GM12875 (cell line): ENCODE results near the gene HS3ST3B1.

Experiments used
- H3K4me3 ChIP-seq: one replicate; pipeline ENCODE4 v1.5.1; 2011; ENCODE audit warnings: low read depth, low read length, control low read depth
- TF ChIP-seq, protein P1 (sequence below): IDR thresholded peaks from 2 replicates; pipeline ENCODE4 v1.5.1; 2011; ENCODE audit warnings: low read depth, mild to moderate bottlenecking, control low read depth, inconsistent platforms, low read length, moderate library complexity, borderline replicate concordance; ENCODE audit not compliant: insufficient read depth

HS3ST3B1 gene

DNA sequence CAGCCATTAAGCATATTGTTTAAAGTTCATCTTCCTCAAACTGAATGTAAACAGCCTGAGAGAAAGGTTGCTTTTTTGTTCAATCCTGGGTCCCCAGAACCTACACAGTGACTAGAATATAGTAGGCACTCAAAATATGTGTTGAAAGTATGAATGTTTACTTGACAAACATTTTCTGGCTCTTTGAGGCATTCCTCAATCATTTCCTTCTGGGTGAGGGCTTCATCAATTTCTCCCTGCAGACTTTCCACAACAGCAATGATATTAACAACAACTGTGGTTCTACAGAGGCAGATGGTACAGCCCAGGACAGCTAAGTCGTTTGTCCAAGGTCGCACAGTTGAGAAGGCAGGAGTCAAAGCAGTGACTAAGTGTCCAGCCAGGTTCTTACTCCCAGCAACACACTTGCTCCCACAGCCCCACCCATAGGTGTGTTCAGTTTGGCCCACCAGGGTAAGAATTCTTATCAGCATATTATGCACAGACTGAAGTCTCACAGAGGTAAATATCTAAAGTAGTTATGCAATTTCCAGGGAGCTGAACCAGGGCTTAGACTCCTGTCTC lies 61.1 kb downstream of the HS3ST3B1 start:
- no peak overlapping the region for H3K4me3 ChIP-seq
- TF ChIP-seq, protein P1, sequence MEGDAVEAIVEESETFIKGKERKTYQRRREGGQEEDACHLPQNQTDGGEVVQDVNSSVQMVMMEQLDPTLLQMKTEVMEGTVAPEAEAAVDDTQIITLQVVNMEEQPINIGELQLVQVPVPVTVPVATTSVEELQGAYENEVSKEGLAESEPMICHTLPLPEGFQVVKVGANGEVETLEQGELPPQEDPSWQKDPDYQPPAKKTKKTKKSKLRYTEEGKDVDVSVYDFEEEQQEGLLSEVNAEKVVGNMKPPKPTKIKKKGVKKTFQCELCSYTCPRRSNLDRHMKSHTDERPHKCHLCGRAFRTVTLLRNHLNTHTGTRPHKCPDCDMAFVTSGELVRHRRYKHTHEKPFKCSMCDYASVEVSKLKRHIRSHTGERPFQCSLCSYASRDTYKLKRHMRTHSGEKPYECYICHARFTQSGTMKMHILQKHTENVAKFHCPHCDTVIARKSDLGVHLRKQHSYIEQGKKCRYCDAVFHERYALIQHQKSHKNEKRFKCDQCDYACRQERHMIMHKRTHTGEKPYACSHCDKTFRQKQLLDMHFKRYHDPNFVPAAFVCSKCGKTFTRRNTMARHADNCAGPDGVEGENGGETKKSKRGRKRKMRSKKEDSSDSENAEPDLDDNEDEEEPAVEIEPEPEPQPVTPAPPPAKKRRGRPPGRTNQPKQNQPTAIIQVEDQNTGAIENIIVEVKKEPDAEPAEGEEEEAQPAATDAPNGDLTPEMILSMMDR: no peak

DNA sequence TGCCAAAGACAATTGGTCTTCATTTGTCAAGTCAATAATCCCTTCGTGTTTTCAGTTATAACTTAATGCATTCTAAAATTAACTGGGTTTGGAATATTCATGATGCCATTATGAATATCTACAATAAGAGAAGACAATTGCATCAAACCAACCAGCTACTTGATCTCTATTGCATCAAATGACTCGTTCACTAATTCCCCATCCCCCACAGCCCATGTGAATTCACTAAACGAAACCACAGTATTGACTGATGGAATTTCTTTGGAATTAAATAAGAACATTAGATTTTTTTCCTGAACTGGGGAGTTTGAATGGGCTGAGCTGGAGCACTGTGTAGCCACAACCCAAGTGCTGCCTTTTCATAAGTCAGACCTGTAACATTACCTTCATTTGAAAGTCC lies 65.3 kb downstream of the HS3ST3B1 start:
- H3K4me3 ChIP-seq: no peak overlapping the region
- TF ChIP-seq, protein P1: no peak

DNA sequence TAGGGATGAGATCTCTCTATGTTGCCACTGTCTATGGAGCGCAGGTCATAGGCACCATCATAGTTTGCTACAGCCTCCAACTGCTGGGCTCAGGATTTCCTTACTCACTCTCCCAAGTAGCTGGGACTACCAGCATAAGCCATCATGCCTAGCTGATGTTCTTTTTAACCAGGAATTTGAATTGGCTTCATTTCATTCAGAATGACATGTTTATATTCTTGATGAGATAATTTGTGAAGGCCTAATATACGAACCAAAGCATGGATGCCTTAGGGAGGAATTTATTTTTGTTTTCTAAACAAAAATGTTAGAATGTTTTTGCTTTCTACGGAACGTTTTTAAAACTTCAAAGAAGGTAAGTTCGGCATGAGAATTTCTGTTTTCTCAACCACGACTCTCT lies 71.6 kb downstream of the HS3ST3B1 start:
- TF ChIP-seq, protein P1: no peak

DNA sequence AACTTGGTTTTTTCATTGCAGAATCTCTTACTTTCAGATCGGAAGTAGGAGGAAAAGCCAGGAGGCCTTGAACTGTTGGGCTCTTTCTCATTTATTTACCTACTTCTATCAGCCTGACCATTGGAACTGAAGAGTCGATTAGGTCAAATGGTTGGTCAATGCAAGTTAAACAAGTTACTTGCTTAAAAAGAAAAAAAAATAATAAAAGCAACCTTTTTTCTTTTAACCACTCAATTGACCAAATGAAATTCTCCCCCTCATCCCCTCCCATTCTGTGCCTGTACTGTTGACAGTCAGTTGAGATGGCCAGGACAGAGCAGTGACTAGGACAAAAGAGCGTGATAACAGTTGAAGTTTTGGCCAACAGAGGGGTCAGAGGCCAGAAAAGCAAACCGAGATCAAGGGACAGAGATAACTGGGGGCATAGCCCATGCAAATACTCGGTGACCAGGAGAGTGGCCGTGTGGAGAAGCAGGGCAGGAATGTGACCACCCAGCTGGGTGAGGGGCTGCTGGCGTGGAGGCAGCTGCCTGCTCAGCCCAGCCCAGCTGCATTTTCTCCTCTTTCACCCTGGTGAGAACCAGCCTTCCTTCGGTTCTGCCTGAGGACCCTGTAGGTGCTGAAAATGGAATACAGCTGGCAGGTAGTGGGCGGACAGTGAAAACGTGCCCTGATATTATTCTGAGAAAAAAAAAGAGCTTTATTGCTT lies 72.2 kb downstream of the HS3ST3B1 start:
- TF ChIP-seq, protein P1: no peak

More for the DNA sequence above, 71.6 kb downstream of the HS3ST3B1 start:
- no peak overlapping the region for H3K4me3 ChIP-seq

DNA sequence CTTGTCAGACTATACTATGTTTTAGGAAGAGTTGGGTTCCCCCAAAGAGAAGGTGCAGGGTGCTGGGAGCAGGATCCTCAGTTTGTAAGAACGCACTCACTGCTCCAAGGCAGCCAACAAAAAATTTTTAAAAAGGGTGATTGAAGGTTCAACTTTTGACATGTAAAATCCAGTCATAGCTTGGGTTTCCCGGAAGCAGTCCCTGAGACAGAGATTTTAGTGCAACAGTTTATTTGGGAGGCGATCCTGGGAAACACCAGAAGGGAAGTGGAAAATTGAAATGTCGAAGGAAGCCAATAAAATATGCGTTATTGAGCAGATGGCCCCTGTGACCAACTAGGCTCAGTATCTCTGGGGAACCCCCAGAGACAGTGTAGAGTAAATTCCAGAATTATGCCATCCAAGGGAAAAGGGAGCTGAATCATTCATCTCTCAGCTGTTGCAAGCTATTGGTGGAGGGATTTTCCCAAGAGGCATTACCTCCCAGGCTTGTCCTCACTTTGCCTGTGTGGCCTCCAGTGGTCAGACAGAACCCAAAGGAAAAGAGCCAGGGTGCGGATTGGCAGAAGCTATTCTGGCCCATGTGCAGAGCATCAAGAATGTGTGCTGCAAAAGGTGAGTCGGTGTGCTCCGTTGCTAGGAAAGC lies 72.9 kb downstream of the HS3ST3B1 start:
- no peak overlapping the region for H3K4me3 ChIP-seq
- TF ChIP-seq, protein P1: no peak

More for the DNA sequence above, 72.2 kb downstream of the HS3ST3B1 start:
- no peak overlapping the region for H3K4me3 ChIP-seq

DNA sequence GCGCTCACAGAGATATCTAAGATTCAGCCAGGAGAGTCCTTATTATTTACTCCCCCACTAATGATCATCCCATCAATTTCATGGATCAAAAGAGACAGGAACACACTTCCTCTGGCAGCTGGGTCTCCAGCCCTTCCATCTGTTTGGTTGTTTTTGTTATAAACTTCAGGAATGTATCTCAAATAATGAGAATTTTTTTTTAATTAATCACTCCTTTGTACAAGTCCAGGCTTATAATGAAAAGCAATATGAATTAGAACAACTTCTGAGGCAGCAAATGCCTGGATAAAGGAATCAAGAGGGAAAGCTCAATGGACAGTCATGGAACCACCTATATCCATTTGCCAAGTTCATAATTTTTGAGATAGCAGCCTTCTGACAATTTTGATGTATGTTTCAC lies 73.4 kb downstream of the HS3ST3B1 start:
- no peak overlapping the region for H3K4me3 ChIP-seq
- TF ChIP-seq, protein P1: no peak

DNA sequence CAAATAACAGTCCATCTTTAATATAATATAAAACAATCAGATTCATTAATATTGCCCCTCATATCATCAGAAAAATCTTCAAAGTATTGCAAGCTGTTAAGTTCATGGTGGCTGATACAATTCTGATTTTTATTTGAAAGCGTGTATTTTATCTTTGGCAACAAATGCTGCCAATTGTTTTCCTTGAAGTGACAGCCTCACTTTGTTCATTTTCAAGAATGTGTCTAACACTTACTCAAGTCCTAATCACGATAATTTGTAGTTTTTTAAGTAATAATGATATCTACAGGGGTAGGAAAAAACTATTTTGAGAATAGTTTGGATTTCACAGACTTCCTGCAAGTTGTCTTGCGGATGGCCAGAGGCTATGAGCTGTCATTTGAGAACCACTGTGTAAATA lies 75.8 kb downstream of the HS3ST3B1 start:
- TF ChIP-seq, protein P1: no peak
- no peak overlapping the region for H3K4me3 ChIP-seq
